Stimulated activated CD4-positive, alpha-beta T cell treated with anti-CD3 and anti-CD28 coated beads, Interleukin-1b, Interleukin-23, amount 100 ng/mL, for 4 hours (primary cell): ENCODE data around the gene TRMT44.
"Not testable (repeated sequence)": the region's sequence is repeated elsewhere in the genome, so short reads cannot be mapped to it uniquely, and the experiment has no call there.

Source experiments
- DNase-seq, 2 donors: peaks; one replicate each; pipeline ENCODE4 v3.0.0-alpha.2; 2020; ENCODE audit warnings: low read depth in 2 of 2

Gene TRMT44

DNA sequence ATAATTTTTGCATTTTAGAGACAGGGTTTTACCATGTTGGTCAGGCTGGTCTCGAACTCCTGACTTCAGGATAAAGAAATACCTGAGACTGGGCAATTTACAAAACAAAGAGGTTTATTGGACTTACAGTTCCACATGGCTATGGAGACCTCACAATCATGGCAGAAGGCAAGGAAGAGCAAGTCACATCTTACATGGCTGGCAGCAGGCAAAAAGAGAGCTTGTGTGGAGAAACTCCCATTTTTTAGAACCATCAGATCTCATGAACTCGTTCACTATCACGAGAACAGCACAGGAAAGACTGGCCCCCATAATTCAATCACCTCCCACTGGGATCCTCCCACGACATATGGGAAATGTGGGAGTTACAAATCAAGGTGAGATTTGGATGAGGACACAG, 72.5 kb downstream of the TRMT44 start:
- DNase-seq, result not testable (repeated sequence)

DNA sequence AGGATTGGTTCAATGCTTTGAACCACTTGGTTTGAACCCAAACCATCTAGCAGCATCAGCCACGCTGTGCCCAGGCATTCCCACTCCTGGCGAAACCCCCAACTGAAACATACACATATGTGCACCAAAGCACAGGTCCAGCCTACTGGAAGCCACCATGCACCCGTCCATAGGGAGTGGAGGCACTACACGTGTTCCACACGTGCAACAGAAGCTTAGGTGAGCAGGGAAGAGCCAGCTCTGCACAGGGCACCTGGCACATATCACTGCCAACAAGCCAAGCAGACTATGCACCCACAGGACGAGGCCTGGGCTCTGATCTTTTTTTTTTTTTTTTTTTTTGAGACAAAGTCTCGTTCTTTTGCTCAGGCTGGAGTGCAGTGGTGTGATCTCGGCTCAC, 73.4 kb downstream of the TRMT44 start:
- no peak for DNase-seq

DNA sequence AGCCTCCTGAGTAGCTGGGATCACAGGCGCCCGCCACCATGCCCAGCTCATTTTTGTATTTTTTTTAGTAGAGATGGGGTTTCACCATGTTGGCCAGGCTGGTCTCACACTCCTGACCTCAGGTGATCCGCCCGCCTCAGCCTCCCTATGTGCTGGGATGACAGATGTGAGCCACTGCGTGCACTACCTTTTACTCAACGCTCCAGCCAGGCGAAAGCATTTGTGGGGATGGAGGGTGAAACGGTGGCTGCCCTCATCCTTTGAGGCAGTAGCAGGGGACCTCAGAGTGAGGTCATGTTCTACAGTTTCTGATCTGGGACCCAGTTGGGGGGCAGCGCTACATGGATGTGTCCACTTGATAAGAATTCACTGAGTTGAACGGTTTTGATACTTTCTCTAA, 73.8 kb downstream of the TRMT44 start:
- no peak for DNase-seq

DNA sequence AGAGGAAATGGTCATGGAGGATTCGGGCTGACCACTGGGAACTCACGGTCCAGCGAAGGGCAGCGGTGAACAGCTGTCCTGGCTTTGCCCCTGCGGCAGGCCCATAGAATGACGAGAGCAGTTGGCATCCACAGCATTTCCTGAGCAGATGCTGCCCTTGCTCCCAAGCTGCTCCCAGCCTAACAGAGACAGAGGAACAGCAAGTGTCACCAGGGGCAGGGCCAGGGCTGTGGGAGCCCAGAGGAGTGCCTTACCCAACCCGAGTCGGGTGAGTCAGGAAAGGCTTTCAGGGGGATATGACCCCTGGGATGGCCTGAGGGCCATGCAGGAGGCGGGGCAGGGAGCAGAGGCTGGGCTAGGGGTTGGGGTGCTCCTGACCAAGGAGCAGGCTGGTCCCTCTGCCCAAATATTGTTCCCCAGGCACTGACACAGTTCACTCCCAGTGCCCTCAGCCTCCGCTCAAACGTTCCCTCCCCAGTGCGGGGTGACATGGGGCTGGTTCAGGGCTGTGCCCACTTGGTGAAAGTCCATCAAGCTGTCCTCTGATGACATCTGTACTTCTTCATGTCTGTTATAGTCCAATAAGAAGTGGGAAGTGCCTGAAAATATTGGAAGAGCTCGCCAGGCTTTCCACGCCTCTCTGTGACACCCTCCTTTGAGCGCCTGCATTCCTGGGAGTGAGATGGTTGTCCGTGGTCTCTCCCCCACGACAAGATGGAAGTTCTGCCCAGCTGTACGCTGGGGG, 74.9 kb downstream of the TRMT44 start:
- no peak for DNase-seq

DNA sequence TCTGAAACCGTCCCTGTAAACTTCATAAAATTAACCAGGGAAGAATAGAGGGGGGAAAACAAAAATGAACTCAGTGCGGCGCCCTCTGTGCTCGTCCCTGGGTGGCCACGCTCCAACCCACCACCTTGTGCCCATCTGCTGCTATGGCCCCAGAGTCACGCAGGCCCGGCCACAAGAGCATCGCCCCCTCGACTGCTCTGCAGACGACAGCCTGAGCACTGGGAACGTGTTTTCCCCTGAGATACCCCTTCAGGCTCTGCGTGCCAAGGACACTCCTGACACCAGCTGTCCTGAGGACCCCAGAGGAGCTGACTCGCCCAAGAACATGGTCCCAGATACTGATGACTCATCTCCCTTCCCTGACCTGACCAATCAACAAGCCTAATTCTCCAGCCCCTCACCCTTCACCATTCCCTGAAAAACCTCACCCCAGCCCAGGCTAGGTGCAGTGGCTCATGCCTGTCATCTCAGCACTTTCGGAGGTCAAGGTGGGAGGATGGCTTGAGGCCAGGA, 75.5 kb downstream of the TRMT44 start:
- no peak for DNase-seq

DNA sequence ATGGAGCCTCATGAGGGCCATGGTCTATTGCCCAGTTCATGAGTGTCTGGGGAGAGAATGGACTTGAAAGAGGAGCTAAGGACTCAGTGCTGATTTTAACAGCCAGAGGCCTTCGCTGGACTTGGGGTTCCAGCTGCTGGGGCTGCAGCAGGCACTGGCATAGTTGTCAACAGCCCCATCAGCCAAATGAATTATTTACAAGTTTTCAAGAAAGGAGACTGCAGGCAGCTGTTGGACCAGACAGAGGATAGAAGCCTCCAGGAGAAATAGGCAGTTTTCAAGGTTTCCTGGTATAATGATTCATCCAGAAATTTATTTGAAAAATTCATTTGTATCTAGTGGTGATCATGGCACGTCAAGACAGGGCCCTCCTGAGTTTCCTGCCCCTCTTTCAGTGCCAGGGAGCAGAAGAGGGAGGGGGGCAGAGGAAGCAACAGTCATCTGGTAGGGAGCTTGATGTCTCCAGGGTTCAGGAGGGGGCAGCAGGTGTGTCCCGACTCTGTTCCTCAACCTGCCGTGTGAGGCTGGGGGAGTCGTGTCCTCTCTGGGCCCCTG, 76.5 kb downstream of the TRMT44 start:
- no peak for DNase-seq

DNA sequence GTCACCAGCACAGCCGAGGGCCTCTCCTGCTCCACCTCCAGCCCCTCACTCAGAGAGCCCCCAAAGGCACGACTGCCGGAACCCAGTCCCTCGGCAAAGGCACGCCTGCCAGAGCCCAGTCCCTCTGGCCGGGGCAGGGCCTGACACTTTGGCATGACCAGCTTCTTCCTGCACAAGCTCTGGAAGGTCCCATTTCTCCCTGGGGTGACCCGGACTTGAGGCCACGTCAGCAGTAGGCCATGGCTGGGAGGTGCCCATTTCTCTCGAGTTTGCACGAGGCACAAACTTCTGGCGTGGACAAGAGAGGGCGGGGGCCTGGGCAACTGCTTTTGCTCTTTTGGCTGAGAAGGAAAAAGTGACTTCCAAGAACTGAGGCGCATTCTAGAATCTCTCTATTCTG, 77.4 kb downstream of the TRMT44 start:
- no peak for DNase-seq

DNA sequence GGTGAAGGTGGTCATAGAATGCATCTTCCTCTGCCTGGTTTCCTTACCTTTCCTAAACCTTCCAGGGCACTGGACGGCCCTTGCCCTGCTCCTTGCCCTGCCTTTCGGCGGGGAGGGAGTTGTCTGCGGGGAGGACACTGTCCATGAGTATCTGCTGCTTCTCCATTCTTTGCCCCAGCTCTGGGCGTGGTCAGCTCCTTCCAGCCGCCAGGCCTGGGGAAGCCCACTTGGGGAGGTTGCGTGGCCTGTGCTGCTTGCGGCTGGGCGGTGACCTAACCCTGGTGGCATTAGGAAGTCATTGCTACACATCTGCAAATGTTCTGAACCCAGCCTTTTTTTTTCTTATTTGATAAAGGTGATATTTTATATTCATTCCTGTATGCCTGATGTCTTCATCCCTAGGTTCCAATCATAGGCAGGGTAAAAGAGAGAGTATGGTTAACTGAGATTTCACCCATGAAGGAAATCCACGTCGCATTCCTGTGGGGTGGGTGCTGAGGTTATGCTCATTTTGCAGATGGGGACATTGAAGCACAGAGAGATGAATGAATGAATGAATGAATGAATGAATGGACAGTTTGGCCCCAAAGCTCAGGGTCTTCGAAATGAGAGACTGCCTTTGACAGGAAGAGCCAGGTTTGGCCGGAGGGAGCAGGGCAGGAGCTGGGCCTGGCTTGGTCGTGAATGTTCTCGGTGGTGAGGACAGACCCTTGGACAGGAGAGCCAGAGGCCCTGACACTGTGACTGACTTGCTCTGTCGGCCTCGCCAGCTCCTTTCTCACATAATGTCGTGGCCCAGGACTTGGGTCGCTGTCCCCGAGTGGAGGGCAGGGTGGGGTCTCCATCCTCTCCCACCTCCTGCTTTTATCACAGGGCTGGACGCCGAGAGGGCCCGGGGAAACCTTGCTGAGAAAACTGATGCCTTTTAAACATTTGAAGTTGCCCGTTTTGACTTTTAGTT, 81.9 kb downstream of the TRMT44 start:
- DNase-seq, result no peak

DNA sequence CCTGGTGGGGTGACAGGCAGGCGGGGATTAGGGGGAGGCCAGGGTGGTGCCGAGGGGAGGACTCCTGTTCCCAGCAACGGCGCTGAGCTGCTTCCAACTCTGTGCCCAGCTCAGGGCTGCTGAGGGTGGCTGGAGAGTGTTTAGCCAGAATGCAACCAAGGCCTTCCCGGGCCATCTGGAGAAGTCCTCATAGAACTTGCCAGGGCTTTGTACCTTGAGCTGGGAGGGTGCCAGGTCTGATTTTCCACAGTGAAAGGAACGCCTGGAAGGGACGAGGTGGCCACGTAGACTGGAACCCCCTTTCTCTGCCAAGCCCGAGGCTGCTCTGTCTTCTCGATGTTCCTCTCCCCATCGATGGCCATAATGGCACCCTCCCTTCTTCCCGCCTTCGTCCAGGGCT, 82.6 kb downstream of the TRMT44 start:
- no peak for DNase-seq

DNA sequence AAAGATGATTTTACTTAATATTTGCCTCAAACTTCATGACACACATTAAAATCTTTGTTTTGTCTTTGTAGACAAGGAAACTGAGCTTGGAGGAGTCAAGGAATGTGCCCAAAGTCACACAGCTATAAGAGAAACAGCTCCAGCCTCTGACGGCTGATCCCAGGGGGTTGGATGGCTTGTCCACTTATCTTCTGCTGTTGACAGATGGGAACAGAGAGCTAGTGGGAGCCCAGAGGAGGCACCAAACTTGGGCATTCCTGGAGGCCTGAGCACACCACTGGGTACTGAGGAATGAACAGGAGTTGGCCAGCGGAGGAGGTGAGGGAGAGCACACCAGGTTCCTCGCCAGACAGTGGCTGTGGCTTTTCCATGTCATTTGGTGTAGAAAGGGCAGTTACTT, 83.2 kb downstream of the TRMT44 start:
- no peak for DNase-seq

DNA sequence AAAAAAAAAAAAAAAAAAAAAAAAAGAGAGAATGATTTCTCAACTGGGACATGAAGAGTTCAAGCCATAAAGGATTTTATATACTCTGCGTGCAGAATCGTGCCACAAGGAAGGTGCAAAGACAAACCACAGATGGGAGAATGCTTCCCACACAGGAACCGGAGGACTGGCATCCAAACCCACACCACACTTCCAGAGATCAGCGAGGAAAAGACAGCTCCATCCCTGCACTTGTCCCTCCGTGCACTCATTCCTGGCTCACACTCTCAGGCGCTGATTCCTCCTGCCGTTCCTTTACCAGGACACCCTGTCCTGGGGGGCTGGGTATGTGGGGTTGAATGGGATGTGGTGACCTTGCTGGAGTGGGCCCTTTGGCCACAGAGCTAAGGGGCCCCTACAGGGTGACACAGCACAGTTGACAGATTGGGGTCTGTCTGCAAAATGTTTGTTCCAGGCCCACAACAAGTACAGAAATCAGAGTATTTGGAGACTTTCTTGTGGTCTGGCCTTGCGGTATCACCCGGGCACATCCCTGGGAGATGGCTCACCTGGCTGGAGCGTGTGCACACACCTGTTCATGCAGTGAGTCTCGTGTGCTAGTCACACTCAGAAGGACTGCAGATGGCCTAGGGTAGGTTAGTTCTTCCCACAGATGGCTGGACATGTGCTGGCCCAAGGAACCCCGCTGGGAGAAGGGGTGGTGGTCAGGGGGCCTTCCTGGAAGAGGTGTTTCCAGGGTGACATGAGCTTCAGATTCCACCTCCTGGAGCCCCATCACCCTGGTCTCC, 84.2 kb downstream of the TRMT44 start:
- DNase-seq, result no peak

DNA sequence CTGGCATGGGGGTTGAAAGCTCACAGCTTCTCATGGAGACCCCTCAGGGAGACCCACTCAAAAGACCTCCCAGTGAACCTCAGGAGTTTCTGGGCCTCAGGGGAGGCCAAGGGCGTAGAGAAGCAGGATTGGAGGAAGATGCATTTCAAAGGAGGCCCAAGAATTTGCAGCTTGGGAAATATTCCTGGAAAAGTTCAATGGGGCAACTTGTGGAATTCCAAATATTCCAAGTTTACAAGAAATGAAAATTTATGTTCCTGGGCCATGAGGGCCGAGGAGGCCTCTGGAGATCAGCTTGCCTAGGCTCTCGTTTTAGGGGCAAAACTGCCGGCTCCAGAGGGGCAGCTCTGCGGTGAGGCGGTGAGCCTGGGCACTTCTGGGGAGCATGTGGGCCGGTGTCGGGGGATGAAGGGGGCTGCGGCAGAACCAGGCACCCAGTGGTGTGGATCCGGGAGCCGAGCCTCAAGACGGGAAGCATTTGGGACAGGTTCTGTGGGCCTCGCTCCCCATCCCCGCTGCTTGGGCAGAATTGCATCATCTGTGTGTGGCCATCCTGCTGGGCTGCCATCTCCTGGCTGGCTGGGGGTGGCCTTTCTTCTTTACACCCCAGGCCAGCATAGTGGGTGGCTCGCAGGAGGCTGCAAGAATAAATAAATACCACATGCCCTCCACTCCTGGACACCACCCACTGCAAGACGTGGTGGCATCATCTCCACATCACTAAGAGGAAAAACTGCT, 85.0 kb downstream of the TRMT44 start:
- no peak for DNase-seq
